ENCODE results near the gene LRCH2. TPM values are rescaled to one million over a fixed set of nuclear protein-coding genes. Genes with fewer than 3 reads are reported as not detected.
A peak's percentile ranks its signal among the peaks of the same experiment; 100 is the strongest.

The LRCH2 gene
- total and polyA plus RNA-seq, 2 donors from 2014 or later: 0.86 to 2.4 TPM

DNA sequence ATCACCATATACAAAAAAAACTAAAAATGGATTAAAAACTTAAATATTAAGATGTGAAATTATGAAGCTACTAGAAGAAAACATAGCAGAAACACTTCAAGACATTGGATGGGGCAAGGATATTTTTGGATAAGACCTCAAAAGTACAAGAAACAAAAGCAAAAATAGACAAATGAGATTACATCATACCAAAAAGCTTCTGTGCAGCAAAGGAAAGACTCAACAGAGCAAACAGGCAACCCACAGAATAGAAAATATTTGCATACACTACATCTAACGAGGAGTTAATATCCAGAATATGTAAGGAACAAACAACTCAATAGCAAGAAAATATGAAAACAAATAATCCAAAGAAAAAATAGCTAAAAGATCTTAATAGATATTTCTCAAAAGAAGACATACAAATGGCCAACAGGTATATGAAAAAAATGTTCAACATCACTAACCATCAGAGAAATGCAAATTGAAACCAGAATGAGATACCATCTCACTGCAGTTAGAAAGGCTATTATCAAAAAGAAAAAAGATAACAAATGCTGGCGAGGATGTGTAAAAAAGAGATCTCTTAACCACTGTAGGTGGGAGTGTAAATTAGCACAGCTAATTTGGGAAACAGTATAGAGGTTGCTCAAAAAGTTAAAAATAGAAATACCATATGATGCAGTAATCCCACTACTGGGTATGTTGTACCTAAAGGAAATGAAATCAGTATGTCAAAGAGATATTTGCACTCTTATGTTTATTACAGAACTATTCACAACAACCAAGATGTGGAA, 17.8 kb upstream of the LRCH2 start:
- FAIRE-seq: peak; percentile 11

DNA sequence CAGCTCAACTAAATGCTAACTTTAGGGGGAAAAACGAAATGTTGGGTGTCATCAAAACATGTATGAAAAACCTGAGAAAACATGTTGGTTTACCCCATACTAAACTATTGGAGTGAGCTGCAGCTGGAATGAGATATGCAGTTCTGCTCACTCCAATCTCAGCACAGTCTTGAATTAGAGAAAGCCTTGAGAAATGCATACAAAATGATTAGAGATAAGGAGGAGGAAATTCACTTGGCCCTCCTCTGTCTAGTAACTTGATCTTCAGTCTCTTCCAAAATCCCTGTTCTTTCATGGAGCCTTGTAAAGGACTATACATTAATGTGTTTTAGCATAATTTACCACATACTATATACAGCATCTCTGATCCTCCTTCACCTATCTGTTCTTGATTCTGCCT, 3.2 kb upstream of the LRCH2 start:
- intact Hi-C loops (cut with DNase I): no loop called here
- Histone ChIP-seq H3K27ac (ENCODE audit: low read depth in 2 of 2, low read length in 2 of 2) (no peak overlapping the region), H3K4me1 (ENCODE audit: control insufficient read depth in 2 of 3, insufficient read depth in 2 of 3, low read depth in 1 of 3, low read length in 3 of 3) (no peaks in the 10 kb centered on the region), H3K4me3 (ENCODE audit: low read length in 3 of 3) (no peak overlapping the region), H3K9ac (ENCODE audit: low read length in 3 of 3) (no peak overlapping the region), H3K9me3 (ENCODE audit: control insufficient read depth in 2 of 3, insufficient read depth in 1 of 3, low read length in 3 of 3) (no peaks in the 10 kb centered on the region), H3K36me3 (ENCODE audit: control insufficient read depth in 2 of 3, insufficient read depth in 3 of 3, low read length in 3 of 3) (no peaks in the 10 kb centered on the region), H3K27me3 (ENCODE audit: control insufficient read depth, insufficient read depth, low read length) (peaks cover 6% of the 10 kb centered on the region)
- DNase-seq: no peak
- FAIRE-seq: no peak
- no peak for TF ChIP-seq CTCF (IDR thresholded peaks at IDR 0.05; ENCODE audit: borderline replicate concordance, extremely low read depth, insufficient read depth)

More for the DNA sequence above, 17.8 kb upstream of the LRCH2 start:
- Histone ChIP-seq H3K27me3 (ENCODE audit: control insufficient read depth, insufficient read depth, low read length) (no peaks in the 10 kb centered on the region), H3K4me1 (ENCODE audit: control insufficient read depth in 2 of 3, insufficient read depth in 2 of 3, low read depth in 1 of 3, low read length in 3 of 3) (no peaks in the 10 kb centered on the region), H3K9ac (ENCODE audit: low read length in 3 of 3) (no peak overlapping the region), H3K4me3 (ENCODE audit: low read length in 3 of 3) (no peak overlapping the region), H3K9me3 (ENCODE audit: control insufficient read depth in 2 of 3, insufficient read depth in 1 of 3, low read length in 3 of 3) (no peaks in the 10 kb centered on the region), H3K27ac (ENCODE audit: low read depth in 2 of 2, low read length in 2 of 2) (no peak overlapping the region), H3K36me3 (ENCODE audit: control insufficient read depth in 2 of 3, insufficient read depth in 3 of 3, low read length in 3 of 3) (no peaks in the 10 kb centered on the region)
- intact Hi-C loops (cut with DNase I): no loop called here
- DNase-seq: no peak
- TF ChIP-seq CTCF (IDR thresholded peaks at IDR 0.05; ENCODE audit: borderline replicate concordance, extremely low read depth, insufficient read depth): no peak

GRCh38 chrX:115236560-115236959, 2.7 kb upstream of the LRCH2 start:
- no peak for TF ChIP-seq CTCF (IDR thresholded peaks at IDR 0.05; ENCODE audit: borderline replicate concordance, extremely low read depth, insufficient read depth)
- FAIRE-seq: no peak
- intact Hi-C loops (cut with DNase I): no loop called here

More at GRCh38 chrX:115236560-115236959, 2.7 kb upstream of the LRCH2 start:
- Histone ChIP-seq H3K27ac (ENCODE audit: low read depth in 2 of 2, low read length in 2 of 2) (no peak overlapping the region), H3K9me3 (ENCODE audit: control insufficient read depth in 2 of 3, insufficient read depth in 1 of 3, low read length in 3 of 3) (no peaks in the 10 kb centered on the region), H3K36me3 (ENCODE audit: control insufficient read depth in 2 of 3, insufficient read depth in 3 of 3, low read length in 3 of 3) (no peaks in the 10 kb centered on the region), H3K4me1 (ENCODE audit: control insufficient read depth in 2 of 3, insufficient read depth in 2 of 3, low read depth in 1 of 3, low read length in 3 of 3) (no peaks in the 10 kb centered on the region), H3K27me3 (ENCODE audit: control insufficient read depth, insufficient read depth, low read length) (peaks cover 6% of the 10 kb centered on the region), H3K4me3 (ENCODE audit: low read length in 3 of 3) (no peak overlapping the region), H3K9ac (ENCODE audit: low read length in 3 of 3) (no peak overlapping the region)
- no peak for DNase-seq
